HS-5 (cell line): ENCODE results near the gene DGCR2.
A peak's percentile ranks its signal among the peaks of the same experiment; 100 is the strongest.
"Not testable (repeated sequence)": the region's sequence is repeated elsewhere in the genome, so short reads cannot be mapped to it uniquely, and the experiment has no call there.

Experiments
- DNase-seq: peaks from one replicate; pipeline ENCODE4 v3.0.0-alpha.2; 2012; ENCODE audit warnings: low read depth

The DGCR2 gene

DNA sequence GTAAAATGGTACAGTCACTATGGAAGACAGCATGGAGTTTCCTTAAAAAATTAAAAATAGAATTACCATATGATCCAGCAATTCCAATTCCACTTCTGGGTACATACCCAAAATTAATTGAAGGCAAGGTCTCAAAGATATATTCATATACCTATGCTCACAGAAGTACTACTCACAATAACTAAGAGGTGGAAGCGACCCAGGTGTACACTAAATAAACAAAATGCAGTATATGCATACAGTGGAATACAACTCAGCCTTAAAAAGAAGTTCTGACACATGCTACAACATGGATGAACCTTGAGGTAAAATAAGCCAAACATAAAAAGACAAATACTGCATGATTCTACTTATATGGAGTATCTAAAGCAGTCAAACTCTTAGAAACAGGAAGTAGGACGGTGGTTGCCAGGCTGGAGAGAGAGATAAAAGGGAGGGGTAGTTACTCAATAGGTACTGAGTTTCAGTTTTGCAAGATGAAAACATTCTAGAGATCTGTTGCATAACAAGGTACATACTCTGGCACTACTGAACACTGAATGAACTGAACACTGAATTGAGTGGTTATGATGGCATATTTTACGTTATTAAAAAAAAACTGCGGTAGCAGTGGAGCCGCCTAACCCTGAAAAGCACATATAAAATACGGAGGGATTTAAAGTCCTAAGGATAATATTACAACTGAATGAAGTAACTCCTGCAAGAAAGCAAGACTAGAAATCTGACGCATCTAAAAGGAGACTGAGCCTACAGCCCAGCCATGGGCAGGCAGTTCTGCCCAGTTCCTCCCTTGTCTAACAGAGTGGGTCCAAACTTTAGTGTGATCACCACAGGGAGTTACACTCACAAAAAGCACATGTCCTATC is 12.8 kb downstream of the DGCR2 start:
- peak; percentile 61 for DNase-seq

DNA sequence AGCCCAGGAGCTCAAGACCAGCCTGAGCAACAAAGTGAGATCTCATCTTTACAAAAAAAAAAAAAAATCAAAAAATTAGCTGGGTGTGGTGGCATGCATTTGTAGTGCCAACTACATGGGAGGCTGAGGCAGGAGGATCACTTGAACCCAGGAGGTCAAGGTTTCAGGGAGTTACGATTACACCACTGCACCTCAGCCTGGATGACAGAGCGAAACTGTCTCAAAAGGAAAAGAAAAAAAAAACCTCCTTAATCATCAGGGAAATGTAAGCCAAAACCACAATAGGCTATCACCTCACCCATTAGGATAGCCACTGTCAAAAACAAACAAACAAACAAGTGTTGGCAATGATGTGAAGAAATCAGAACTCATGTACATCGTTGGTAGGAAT is 13.4 kb downstream of the DGCR2 start:
- no peak for DNase-seq

DNA sequence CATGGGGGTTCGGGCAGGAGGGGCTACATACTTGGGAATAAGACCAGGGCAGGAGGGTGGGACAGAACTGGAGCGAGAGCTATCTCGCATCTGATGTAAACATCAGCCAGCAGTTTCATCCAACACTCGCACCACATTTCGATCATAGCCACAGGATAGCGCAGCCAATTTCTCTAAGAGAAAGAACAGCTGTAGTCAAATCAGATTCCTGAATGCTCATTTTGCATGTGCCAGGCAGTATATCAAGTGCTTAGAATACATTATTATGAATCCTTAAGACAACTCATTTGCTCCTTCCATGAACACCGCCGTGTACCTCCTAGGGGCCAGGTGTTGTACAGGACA is 14.5 kb downstream of the DGCR2 start:
- no peak for DNase-seq

DNA sequence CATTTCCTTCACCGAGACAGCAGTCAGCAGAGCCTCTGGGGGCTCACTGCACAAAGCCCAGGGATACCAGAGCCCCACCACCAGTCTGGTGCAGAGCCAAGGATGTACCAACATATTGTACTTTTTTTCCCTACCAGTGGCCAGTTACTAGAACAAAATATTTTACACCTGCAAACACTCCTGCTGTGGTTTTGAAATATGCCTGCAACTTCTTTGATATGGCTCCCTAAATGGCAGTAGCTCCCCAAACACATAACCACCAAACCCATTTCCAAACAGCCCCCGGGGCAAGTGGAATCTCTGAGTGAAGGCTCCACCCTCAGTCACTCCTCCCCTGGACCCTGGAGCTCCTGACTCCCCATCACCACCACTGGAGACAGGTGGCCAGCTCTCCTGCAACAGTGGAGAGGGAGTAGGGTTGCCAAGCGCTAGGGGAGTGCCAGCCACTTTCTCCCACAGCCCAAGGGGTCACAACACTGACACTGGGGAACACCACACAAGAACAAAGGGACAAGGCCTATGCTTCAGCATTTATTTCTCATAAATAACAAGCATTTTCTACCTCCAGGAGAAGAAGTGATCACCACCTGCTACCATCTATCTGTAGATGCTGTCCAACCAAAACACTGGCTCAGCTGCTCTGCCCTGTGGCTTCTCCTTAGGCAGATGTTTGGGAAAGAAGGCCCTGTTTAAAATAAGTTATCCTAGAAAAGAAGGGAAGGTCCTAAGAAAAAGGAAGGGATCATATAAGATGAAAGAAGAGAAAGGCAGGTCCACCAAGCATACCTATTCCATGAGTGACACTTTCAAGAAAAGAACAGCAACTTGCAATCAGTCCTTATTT is 15.1 kb downstream of the DGCR2 start:
- DNase-seq: no peak

DNA sequence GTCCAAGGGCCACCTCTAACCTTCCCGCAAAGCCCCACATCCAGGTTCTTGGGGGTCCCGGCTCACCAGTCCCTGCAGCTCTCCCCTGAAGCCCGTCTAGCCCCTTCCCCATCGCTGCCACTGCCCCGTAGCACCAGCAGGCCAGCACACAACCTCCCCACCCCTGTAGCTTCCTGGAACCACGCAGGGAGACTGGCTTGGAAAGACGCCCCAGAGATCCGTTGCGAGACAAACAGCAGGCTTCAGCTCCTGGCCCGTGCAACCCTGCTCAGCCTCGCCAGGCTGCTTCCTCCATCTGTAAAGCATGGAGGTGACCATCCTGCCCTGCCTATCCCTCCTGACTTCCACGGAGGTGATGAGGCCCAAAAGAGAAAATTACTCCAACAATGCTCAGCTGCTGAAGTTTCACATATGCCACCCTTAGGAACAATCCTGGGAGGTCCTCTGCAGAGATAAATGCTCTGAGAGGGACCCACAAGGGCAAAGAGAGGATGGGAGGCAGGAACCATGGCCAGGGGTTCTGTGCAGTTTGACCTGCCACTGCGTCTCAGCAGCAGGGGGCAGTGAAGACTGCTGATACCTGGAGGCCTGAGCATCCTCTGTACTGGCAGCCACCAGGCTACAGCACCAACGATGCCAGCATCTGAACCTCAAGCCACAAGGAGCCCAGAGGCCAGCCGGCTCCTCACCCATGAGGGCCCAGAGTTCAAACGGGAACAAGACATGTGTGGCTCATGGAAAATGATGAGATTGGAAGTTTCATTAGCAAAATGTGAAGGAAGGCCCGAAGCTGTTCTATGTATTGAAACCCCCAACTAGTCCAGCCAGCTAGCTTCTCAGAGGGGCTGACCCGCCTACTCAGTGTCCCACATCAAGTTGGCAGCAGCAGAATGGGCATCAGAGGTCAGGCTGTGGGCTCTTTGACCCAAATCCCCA is 16.1 kb downstream of the DGCR2 start:
- DNase-seq: no peak

DNA sequence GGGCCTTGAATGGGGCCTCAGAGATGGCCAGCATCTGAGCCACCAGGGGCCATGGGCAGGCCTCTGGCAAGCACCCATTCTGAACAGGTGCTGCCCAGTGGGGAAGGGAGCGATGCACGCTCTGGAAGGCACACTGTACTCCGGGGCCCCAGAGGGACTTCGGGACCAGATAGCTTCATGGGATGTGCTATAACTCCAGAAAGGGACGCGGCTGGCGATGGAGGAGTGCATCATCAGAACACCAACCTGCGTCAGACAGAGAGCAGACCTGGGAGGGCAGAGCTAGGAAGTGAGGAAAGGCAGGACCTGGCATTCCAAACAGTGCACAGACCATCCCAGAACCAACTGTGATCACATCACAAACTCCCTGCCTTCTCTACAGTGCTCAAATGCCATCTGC is 16.8 kb downstream of the DGCR2 start:
- no peak for DNase-seq

DNA sequence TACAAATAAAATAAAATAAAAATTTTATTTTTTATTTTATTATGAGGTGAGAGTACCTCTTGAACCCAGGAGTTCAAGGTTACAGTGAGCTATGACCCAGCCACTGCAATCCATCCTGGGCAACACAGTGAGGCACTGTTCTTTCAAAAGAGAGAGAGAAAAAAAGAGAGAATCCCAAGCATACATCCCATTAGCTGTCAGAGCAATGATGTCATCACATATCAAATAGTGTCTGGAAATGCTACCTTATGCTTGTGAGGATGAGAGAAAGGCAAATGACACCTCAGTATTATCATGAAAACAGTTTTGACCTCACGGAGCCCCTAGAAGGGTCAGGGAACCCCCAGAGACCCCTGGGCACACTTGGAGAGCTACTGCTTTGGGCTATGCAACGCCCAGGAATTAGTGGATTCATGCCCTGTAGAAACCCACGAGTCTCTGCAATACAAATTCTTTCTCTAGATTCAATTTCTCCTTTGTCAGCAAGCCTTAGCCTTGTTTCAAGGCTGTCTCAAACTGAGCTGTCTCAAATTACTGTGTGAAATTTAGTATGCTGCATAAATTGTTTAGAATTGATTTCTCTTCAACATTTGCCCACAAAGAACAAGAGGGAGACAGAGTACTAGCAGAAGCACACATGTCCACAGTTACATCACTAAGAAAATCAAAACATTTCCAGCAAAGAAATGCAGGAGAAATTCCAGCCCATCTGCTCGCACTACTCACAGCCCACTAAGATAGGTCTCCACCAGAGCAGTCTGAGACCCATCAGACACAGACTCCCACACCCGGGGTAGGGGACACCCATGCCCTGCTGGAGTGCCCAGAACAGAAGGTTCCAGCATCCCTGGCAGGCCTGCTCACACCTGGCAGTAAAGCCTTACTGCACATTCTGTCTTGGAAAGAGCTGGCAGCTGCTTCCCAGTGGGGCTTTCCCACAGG is 18.1 kb downstream of the DGCR2 start:
- no peak for DNase-seq

DNA sequence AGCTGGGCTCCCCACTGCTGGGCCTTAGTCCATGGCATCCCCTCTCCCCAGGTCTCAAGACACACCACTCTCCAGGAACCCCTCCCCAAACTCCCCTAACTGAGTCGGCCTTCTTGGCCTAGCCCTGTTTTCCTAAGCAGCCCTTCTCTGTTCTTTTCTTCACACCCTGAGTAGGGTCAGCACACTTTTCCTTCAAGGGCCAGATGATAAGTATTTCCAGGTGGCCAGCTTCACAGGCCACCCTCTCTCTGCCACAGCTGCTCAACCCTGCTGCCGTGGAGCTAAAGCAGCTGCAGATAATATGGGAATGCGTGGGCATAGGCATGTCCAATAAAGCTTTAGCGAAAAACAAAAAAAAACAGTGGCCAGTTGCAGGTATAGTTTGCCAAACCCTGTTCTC is 24.1 kb downstream of the DGCR2 start:
- DNase-seq: no peak

DNA sequence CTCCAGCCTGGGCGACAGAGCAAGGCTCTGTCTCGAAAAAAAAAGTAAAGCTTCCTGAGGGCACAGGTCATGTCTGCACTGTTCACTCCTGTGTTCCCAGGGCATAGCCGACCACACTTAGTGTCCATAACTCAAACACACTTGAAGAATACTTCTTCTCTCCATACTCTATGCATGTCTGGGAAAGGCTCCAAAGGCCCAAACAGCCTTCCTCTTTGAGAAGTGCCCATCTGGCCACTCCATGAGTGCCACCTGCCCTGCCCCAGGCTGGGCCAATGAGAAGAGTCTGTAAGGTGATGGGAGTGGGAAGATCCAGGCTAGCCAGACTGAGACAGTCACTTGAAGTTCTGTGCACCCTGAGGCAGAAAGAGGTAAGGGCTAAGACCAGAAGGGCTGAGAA is 24.7 kb downstream of the DGCR2 start:
- no peak for DNase-seq

DNA sequence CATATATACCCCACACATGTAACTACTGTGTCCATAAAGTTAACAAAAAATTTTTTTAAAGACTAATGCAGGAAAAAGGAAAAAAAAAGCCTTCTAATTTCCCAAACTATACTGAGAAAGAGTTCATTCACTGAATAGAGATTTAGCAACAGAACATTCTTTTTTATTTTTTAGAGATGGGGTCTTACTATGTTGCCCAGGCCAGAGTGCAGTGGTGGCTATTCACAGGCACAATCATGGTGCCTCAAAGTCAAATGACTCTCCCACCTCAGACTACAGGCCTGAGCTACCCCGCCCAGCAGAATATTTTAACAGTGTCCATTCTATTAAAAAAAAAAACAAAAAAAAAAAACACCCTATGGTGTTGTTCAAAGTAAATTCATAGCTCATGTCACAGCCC is 25.7 kb downstream of the DGCR2 start:
- no peak for DNase-seq

DNA sequence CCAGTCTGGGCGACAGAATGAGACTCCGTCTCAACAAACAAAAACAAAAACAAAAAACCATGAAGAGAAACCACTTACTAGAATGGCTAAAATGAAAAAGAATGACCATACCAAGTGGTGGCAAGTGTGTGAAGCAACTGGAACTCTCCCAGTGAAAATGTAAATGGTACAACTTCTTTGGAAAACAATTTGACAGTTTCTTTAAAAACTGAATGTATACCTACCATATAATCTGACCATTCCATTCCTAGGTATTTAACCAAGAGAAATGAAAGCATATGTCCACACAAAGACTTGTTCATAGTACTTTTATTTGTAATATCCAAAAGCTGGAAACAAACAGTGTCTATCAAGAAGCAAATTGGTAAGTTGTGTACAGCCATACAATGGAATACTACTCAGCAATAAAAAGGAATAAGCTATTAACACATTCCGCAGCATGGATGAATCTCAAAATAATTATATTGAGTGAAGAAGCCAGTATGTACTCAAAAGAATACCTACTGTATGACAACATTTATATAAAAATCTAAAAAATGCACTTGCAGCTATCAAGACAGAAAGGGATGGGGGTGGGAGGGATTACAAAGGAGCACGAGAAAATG is 27.7 kb downstream of the DGCR2 start:
- no peak for DNase-seq

DNA sequence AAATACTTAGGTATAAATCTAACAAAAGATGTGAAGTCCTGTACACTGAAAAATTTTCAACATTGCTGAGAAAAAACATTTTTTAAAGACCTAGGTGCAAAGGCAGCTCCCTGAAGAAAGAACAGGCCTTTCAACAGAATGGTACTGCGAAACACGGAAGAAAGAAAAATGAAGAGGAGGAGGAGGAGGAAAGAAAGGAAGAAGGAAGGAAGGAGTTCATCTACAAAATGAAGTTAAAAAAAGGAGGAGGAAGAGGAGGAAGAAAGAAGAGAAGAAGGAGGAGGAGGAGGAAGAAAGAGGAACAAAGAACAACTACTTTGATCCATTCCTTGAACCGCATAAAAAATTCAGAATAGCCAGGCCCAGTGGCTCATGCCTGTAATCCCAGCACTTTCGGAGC is 29.5 kb downstream of the DGCR2 start:
- DNase-seq: no peak

DNA sequence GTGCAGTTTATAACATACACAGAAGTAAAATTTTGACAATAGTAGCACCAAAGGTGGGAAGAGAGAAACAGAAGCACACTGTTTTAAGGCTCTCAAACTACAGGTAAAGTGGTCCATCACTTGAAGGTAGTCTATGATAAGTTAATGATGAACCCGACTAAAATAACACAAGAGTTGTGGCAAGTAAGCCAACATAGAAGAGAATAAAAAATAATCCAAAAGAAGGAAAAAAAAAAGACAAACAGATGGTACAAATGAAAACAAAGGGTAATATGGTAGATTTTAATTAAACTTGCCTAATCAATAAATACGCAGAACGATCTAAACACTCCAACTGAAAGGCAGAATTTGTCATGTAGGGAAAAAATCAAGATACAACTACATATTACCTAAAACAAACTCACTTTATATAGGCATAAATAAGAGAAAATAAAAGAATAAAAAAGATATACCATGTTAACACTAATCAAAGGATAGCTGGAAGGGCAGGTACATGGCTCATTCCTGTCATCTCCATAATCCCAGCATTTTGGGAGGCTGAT is 31.6 kb downstream of the DGCR2 start:
- no peak for DNase-seq

DNA sequence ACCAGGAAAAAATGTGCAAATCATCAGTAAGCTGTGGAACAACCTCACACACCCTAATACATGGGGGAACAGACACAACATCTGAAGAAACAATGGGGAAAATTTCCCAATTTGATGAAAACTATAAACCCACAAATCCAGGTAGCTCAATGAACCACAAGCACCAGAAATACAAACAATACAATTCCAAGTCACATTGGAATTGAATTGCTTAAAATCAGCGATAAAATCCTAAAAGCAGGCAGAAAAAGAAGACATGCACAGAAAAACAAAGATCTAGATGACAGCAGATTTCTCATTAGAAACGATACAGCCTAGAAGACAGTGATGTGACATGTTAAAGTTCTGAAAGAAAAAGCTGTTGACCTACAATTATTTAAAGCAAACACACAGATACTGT is 32.0 kb downstream of the DGCR2 start:
- DNase-seq: no peak

DNA sequence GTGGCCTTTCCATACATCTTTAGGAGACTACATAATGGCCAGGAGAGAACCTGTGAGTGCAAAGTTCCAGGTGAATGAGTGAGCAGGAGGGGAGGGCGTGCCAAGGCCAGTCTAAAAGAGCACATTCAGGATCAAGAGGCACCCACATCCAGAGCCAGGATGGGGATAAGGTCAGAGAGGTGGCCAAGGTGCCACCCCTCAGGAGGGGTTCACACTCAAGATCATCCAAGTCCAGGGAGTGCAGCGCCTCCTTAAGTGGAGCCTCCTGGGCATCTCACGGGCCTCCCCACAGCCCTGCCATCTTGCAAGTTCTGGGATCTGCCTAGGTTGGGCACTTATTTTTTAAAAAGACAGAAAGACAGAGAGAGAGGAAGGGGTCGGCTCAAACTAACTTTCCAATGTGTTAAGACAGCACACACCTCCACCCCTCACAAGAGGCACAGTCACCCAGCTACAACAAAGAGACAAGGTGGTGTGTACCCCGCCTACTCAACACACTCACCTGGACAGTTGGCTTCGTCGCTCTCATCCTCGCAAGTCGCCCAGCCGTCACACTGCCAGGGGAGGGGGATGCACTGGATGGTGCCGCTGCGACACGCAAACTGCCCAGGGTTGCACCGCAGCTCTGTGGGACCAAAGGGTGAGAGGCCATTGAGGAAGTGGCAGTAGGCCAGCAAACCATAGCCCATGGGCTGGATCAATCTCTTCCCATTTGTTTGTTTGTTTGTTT is 33.2 kb downstream of the DGCR2 start:
- DNase-seq: no peak

DNA sequence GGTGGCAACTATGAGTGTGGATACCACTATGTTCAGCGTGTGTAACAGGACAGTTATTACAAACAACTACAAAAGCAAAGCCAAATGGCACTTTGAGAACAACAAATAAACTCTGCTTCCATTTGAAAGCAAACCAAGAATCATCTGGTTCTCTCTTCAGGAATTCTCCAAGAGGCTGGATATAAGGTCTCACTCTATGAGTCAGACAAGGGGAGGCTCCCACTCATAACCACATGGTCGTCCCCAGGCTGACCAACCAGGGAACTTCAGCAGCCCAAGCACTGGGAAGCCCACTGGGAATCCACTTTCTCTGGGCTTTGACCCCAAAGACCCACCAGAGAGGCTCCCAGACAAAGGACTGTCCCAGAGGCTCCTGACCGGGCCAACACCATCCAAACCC is 35.3 kb downstream of the DGCR2 start:
- DNase-seq: no peak

DNA sequence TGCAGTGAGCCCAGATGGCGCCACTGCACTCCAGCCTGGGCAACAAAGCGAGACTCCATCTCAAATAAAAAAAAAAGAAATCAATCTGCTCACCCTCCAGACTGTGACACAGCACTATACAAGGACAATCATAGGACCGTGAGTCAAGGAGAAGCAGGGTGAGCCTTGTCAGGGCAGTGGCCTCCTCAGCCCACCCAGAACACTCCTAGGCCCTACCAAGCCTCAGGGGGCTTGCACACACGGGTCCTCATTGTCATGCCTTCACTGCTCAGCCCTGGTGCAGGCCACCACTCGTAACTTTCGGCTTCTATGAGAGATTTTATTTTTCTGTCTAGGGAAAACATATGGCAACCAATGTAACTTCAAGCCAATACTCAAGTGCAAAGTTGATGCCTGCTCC is 35.8 kb downstream of the DGCR2 start:
- DNase-seq: no peak

DNA sequence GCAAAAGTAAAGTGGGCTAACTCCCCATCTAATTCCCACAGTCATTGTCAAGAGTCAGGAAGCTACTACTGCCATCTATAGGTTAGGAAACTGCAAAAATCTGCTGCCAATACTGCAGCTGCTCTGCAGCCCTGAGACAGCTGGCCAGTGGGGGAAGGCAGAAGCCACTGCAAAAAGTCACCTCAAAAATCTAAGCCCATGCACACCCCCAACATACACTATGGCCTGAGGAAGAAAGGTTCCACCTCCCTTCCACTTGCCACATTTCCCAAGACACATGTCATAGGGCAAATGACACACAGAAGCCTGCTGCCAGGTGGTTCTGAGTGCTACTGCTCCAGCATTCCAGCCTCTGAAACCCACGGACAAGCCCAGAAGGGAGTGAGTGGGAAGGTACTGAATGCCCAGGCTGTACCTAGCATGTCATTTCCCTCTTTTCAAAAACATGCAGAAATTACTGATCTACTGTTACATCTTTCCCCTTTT is 36.9 kb downstream of the DGCR2 start:
- no peak for DNase-seq

DNA sequence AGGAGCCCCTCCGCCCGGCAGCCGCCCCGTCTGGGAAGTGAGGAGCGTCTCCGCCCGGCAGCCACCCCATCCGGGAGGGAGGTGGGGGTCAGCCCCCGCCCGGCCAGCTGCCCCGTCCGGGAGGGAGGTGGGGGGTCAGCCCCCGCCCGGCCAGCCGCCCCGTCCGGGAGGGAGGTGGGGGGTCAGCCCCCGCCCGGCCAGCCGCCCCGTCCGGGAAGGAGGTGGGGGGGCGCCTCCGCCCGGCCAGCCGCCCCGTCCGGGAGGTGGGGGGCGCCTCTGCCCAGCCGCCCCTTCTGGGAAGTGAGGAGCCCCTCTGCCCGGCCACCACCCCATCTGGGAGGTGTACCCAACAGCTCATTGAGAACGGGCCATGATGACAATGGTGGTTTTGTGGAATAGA is 37.6 kb downstream of the DGCR2 start:
- not testable (repeated sequence) for DNase-seq

DNA sequence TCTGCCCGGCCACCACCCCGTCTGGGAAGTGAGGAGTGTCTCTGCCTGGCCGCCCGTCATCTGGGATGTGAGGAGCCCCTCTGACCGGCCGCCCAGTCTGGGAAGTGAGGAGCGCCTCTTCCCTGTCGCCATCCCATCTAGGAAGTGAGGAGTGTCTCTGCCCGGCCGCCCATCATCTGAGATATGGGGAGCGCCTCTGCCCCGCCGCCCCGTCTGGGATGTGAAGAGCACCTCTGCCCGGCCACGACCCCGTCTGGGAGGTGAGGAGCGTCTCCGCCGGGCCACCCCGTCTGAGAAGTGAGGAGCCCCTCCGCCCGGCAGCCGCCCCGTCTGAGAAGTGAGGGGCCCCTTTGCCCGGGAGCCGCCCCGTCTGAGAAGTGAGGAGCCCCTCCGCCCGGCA is 38.1 kb downstream of the DGCR2 start:
- DNase-seq: not testable (repeated sequence)
